GM19372 (cell line): ENCODE results near the gene CFAP74.
"Not testable (repeated sequence)": the region's sequence is repeated elsewhere in the genome, so short reads cannot be mapped to it uniquely, and the experiment has no call there.

ENCODE experiments used
- ATAC-seq: cut with Tn5 transposase; IDR thresholded peaks from one replicate; pipeline ENCODE4 v1.9.1; 2021; ENCODE audit warnings: mild to moderate bottlenecking, low read depth, moderate library complexity; ENCODE audit not compliant: unreplicated experiment

Gene CFAP74

GRCh38 chr1:1889847-1890505 lies 113.6 kb downstream of the CFAP74 start:
- ATAC-seq = peak; percentile 29

GRCh38 chr1:1889090-1889750 lies 114.4 kb downstream of the CFAP74 start:
- no peak for ATAC-seq

GRCh38 chr1:1883890-1884289 lies 119.7 kb downstream of the CFAP74 start:
- ATAC-seq = not testable (repeated sequence)

- ATAC-seq = no peak
Measured at GRCh38 chr1:1883092-1883873, 120.3 kb downstream of the CFAP74 start.

- ATAC-seq = no peak
Measured at GRCh38 chr1:1881727-1882126, 121.9 kb downstream of the CFAP74 start.

GRCh38 chr1:1880617-1881312 lies 122.8 kb downstream of the CFAP74 start:
- ATAC-seq = no peak

- ATAC-seq = no peak
Measured at GRCh38 chr1:1879942-1880341, 123.6 kb downstream of the CFAP74 start.

GRCh38 chr1:1877865-1878436 lies 125.6 kb downstream of the CFAP74 start:
- ATAC-seq = no peak

- no peak for ATAC-seq
Measured at GRCh38 chr1:1876335-1876930, 127.2 kb downstream of the CFAP74 start.

- no peak for ATAC-seq
Measured at GRCh38 chr1:1875932-1876331, 127.7 kb downstream of the CFAP74 start.

GRCh38 chr1:1874901-1875300 lies 128.7 kb downstream of the CFAP74 start:
- ATAC-seq = no peak

GRCh38 chr1:1873186-1873585 lies 130.4 kb downstream of the CFAP74 start:
- ATAC-seq = no peak

- no peak for ATAC-seq
Measured at GRCh38 chr1:1872329-1872994, 131.1 kb downstream of the CFAP74 start.
